ENCODE measurements around the gene RPL22.

Gene RPL22

GRCh38 chr1:6165441-6165985 is 33.9 kb downstream of the RPL22 start:
- Histone ChIP-seq H3K4me1 (ENCODE audit: control insufficient read depth, low read length) (no peaks in the 10 kb centered on the region), H3K4me2 (ENCODE audit: low read length) (no peak overlapping the region), H3K9me3 (ENCODE audit: control insufficient read depth, insufficient read depth, low read length) (no peaks in the 10 kb centered on the region), H3K36me3 (ENCODE audit: control insufficient read depth, low read length) (no peaks in the 10 kb centered on the region), H3K79me2 (ENCODE audit: control insufficient read depth, low read length) (no peaks in the 10 kb centered on the region), H3K9me2 (replicated peaks; ENCODE audit: control insufficient read depth, low read length) (no peaks in the 10 kb centered on the region), H3K4me3 (ENCODE audit: low read length) (no peak overlapping the region), H3K27ac (ENCODE audit: low read depth, low read length) (no peak overlapping the region), H3K27me3 (ENCODE audit: control insufficient read depth, low read length) (no peaks in the 10 kb centered on the region), H3F3A (ENCODE audit: control insufficient read depth, insufficient read depth) (no peaks in the 10 kb centered on the region), H4K20me1 (ENCODE audit: control insufficient read depth, insufficient read depth, low read depth, low read length) (no peaks in the 10 kb centered on the region)
- no peak for TF ChIP-seq EZH2phosphoT487 (IDR thresholded peaks at IDR 0.05; ENCODE audit: borderline replicate concordance, low read length)
- TF ChIP-seq CTCF (IDR thresholded peaks at IDR 0.05; ENCODE audit: low read depth, low read length, poor library complexity, severe bottlenecking), result no peak

- no peaks in the 10 kb centered on the region for H3K27me3 ChIP-seq (ENCODE audit: control insufficient read depth, low read length)
- TF ChIP-seq CTCF (IDR thresholded peaks at IDR 0.05; ENCODE audit: low read depth, low read length, poor library complexity, severe bottlenecking) (no peak), EZH2phosphoT487 (IDR thresholded peaks at IDR 0.05; ENCODE audit: borderline replicate concordance, low read length) (no peak)
These were observed 34.4 kb downstream of the RPL22 start for GRCh38 chr1:6165027-6165426.

GRCh38 chr1:6163973-6164617 is 35.3 kb downstream of the RPL22 start:
- Histone ChIP-seq H3F3A (ENCODE audit: control insufficient read depth, insufficient read depth) (no peaks in the 10 kb centered on the region), H3K27me3 (ENCODE audit: control insufficient read depth, low read length) (no peaks in the 10 kb centered on the region), H3K4me3 (ENCODE audit: low read length) (no peak overlapping the region), H3K36me3 (ENCODE audit: control insufficient read depth, low read length) (no peaks in the 10 kb centered on the region), H3K4me2 (ENCODE audit: low read length) (no peak overlapping the region), H3K4me1 (ENCODE audit: control insufficient read depth, low read length) (no peaks in the 10 kb centered on the region), H3K79me2 (ENCODE audit: control insufficient read depth, low read length) (no peaks in the 10 kb centered on the region), H3K27ac (ENCODE audit: low read depth, low read length) (no peak overlapping the region), H4K20me1 (ENCODE audit: control insufficient read depth, insufficient read depth, low read depth, low read length) (no peaks in the 10 kb centered on the region), H3K9me2 (replicated peaks; ENCODE audit: control insufficient read depth, low read length) (no peaks in the 10 kb centered on the region), H3K9me3 (ENCODE audit: control insufficient read depth, insufficient read depth, low read length) (no peaks in the 10 kb centered on the region)
- TF ChIP-seq CTCF (IDR thresholded peaks at IDR 0.05; ENCODE audit: low read depth, low read length, poor library complexity, severe bottlenecking) (no peak), EZH2phosphoT487 (IDR thresholded peaks at IDR 0.05; ENCODE audit: borderline replicate concordance, low read length) (no peak)

More at GRCh38 chr1:6165027-6165426, 34.4 kb downstream of the RPL22 start:
- Histone ChIP-seq H3K9me3 (ENCODE audit: control insufficient read depth, insufficient read depth, low read length) (no peaks in the 10 kb centered on the region), H3F3A (ENCODE audit: control insufficient read depth, insufficient read depth) (no peaks in the 10 kb centered on the region), H3K4me2 (ENCODE audit: low read length) (no peak overlapping the region), H3K9me2 (replicated peaks; ENCODE audit: control insufficient read depth, low read length) (no peaks in the 10 kb centered on the region), H3K79me2 (ENCODE audit: control insufficient read depth, low read length) (no peaks in the 10 kb centered on the region), H3K36me3 (ENCODE audit: control insufficient read depth, low read length) (no peaks in the 10 kb centered on the region), H3K27ac (ENCODE audit: low read depth, low read length) (no peak overlapping the region), H3K4me3 (ENCODE audit: low read length) (no peak overlapping the region), H4K20me1 (ENCODE audit: control insufficient read depth, insufficient read depth, low read depth, low read length) (no peaks in the 10 kb centered on the region), H3K4me1 (ENCODE audit: control insufficient read depth, low read length) (no peaks in the 10 kb centered on the region)

Data from DOHH2 (cell line).